Activated CD4-positive, CD25-positive, alpha-beta regulatory T cell treated with anti-CD3 and anti-CD28 coated beads, Interleukin-2, amount 50 U/mL, for 16 hours (primary cell): Measurements from ENCODE around the gene MYBBP1A.

ENCODE experiments used
- DNase-seq: peaks from one replicate; pipeline ENCODE4 v3.0.0-alpha.2; 2020; ENCODE audit warnings: low read depth, low spot score

MYBBP1A gene

GRCh38 chr17:4551141-4551540, 4.0 kb downstream of the MYBBP1A start:
- no peak for DNase-seq

DNA sequence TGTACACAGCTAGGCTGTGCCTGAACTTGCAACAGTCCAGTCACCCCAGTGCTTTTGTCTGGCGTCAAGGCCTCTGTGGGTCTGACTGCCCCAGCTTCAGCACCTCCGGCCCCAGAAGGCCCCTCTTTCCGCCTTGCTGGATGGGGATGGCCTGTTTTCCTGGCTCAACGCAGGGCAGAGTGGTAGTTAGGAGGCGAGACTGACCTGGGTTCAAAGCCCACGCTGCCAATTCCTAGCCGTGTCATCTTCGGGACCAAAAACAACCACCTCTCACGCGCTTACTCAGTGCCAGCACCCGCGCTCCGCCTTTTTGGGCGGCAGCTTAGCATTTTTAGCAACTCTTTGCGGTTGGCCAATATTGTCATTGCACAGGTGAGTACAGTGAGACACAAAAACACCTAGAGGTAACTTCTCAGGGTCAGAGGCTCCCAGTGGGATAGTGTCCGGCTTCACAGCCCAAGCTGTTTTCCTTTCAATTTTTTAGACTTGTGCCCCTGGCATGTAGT, 4.6 kb downstream of the MYBBP1A start:
- no peak for DNase-seq

- no peak for DNase-seq
These were observed 5.2 kb downstream of the MYBBP1A start for GRCh38 chr17:4549781-4550533.

- no peak for DNase-seq
These were observed 6.3 kb downstream of the MYBBP1A start for GRCh38 chr17:4548721-4549531.

DNA sequence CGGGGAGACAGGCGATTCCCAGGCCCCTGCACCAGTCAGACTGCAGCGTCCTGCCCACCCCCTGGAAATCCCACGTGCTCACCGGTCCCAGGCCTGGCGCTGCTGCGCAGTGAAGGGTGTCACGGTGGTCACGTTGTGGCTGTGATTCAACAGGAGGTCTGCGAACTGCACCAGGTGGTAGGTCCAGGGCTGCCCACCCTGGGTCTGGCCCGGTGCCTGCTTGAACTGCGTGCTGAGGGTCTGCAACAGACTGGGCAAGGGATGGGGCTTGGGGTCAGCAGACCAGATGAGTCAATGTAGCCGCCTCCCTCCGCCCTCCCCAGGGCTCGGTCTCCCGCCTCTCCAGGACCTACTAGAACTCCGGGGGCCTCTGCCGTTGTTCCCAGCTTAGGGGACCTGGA, 7.1 kb downstream of the MYBBP1A start:
- DNase-seq: no peak

DNA sequence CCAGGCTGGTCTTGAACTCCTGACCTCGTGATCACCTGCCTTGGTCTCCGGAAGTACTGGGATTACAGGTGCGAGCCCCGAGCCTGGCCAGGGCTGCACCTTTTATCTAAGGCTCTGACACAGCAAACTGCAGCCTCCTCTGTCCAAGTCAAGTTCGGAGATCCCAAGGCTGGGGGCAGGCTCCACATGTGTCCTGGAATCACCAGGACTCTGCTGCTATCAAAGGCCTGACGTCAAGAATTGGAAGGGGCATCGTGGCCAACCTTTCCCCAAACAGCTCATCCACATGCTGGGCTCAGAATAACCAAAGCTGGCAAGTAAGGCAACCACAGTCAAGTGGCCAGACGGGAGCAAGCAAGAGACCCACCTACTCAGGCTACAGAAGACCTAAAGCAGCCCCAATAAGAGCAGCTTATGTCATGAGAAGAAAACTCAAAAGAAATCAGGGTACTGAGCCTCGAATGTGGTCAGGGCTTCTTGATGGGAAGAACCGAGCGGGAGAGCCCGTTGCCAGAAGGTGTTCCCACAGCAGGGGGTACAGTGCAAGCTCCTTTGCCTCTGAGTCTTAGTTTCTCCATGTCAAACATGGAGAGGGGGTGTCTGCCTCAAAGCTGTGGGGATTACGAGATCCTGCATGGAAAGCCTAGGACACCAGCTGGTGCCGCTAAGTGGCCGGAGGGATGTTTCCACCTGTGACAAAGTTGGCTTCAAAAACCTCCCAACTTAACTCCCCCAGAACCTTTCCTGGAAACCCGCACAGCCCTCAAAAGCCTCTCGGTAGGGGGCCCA, 7.9 kb downstream of the MYBBP1A start:
- DNase-seq: no peak

DNA sequence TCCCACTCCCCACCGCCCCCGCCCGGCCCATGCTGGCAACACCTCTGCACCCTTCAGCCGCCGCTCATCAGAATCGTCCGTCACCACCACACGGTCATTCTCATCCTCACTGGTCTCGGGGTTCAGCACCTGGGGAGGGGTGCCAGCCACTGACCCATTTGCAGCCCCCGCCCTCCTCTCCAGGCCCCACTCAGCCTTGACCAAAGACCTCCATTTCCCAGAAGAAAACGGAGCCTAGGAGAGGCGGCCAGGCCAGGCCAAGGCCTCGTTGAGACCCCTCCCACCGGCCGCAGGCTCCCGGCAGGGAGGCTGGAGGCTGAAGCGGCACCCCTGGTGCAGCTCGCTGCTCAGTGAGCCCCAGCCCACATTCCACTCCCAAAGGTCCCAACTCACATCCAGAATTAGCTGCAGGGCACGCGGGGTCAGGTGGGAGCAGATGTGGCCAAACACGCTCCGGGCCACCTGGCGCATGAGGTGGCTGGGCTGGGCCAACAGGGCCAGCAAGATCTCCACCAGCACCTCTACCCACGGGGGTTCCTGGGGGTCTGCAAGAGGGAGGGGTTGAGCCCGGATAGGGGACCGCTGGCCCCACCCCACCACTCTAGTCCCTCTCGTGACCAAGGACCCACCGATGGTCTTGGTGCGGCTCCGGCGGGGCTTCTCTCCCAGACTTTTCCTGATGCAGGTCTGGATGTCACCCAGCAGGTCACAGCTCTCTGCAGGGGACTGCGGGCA, 9.8 kb downstream of the MYBBP1A start:
- DNase-seq: no peak

GRCh38 chr17:4544951-4545216, 10.3 kb downstream of the MYBBP1A start:
- DNase-seq: no peak

- no peak for DNase-seq
These were observed 10.8 kb downstream of the MYBBP1A start for GRCh38 chr17:4544135-4544950.

DNA sequence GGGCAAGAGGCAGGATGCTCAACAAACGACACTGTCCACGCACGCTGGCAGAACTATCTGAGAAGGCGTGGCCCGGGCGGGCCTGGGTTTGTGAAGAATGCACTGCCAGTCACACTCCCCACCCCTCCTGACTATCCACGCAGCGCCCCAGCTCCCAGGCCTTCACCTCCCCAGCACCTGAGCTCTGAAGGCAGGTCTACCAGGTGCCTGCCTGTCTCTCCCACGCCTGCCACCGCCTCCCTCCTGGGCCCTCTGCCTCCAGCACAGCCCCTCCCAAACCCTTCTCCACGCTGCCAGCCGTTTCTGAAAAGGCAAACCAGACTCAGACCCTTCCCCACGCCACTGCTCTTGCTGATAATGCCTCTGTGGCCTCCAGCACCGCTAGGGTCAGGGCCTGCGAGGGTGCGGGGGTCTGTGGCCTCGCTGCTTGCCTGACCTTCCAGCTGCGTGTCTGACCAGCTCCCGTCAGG, 11.6 kb downstream of the MYBBP1A start:
- no peak for DNase-seq

DNA sequence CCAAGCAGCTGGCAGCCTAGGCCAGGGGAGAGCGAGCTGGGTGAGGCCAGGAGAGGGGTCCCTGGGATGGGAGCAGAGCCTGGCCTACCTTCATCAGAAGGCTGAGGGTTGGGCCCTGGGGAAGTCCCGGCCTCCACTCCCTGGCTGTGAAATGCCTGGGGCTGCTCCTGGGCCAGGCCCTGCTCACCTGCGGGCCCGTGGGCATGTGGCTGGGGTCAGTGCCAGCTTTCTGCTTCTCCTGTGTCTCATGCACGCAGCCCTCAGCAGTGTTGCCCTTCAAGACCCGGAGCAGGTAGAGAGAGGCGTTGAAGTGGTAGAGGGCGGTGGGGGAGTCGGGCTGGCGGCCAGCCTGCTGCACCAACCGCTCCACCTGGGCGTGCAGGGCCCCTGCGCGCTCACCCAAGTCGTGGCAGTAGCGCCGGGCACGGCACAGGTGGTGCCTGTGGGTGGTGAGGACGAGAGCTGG, 12.4 kb downstream of the MYBBP1A start:
- no peak for DNase-seq

DNA sequence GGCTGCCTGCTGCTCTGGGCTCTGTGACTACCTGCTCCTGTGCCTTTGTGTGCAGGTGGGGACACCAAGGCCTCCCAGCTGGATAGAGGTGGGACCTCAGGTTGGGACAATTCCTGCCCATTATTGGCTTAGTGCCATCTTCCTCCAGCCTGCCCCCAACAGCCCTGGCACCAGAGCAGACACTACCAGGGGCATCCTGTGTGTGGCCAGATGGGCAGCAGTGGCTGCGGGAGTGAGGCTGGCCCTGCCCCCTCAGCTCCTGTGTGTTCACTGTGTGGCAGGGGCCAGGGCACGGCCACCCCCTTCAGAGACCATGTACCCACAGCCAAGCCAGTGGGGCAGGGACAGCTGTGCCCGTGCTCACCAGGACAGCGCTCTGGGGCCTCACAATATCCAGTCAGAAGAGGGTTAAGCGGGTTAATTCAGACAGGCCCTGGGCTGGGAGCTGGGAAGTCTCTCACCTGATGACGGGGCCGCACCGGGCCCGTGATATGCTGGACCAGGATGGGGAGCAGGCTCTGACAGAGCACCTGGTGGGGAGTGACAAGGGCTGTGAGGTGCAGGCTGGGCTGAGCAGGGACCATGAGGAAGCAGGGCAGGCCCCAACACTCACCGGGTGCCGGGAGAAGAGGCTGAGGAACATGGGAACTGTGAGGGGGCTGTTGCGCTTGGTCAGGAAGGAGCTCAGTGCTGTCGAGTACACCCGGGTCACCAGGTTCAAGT, 13.0 kb downstream of the MYBBP1A start:
- no peak for DNase-seq

DNA sequence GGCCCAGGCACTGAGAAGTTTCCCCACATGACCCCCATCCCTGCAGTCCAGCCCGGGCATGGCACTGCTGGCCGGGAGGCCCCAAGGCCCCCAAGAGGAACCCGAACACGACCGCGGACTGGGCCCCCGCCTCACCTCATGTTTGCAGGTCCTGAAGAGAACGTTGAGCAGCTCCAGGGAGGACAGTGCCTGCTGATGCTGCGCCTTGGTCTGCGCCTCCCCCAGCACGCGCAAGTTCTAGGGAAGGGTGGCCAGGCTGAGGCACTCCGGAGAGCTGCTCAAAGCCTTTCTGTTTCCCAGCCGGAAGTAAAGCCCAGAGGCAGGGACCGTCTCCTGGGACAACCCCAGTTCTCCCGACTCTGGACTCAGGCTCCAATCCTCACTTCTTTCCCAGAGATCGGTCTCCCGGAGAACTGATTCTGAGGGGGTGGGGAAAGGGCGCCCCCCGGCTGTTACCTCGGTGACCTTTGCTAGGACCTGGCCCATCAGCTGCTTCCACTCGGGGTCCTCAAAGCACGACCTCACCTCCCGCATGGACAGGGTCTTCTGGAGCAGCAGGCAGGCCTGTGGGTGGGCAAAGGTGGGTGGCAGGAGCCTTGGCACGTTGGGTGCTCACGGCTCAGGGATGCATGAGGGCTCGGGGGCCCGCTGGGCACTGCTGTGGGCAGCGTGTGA, 13.7 kb downstream of the MYBBP1A start:
- no peak for DNase-seq

- DNase-seq: no peak
These were observed 14.4 kb downstream of the MYBBP1A start for GRCh38 chr17:4540687-4541327.

DNA sequence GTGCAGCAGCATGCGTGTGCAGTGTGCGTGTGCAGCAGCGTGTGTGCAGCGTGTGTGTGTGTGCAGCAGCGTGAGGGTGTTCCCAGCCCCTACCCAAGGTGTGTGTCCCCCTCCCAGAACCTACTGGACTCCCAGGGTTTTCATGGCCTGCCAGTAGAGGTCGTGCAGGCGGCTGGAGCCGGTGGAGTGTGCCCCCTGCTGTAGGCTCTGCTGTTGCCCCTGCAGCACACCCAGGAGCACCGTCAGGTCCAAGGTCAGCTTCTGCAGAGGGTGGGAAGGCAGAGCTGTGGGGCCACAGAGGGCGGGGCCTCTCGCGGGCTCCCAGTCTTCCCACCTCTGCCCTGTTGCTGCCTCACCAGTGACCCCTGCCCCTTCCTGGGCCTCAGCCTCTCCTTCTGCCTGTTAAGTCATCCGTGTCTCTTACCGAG, 14.9 kb downstream of the MYBBP1A start:
- DNase-seq: no peak

DNA sequence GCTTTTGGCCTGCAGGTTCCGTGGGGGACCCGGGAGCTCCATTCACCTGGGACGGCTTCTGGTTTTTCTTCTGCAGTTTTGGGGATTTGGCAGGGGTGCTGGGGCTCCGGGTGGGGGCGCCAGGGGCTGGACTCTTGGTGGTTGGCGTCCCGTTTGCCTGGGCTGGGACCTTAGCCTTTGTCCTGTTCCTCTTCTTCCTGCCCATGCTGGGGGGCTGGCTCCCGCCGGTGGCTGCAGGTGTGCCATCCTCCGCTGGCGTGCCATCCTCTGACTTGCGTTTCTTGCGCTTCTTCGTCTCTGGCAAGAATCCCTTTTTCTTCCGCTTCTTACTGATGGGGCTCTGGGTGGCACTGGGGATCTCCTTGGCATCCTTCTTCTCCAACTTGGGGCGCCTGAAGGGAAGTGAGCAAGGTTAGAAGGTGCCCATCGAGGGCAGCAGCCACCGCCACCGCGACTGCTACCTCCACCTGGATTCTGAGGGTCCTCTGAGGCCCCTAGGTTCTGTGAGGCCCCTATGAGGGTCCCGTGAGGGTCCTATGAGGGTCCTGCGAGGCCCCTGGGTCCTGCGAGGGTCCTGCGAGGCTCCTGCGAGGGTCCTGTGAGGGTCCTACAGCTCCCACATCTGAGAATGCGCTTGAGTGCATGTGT, 15.5 kb downstream of the MYBBP1A start:
- no peak for DNase-seq

DNA sequence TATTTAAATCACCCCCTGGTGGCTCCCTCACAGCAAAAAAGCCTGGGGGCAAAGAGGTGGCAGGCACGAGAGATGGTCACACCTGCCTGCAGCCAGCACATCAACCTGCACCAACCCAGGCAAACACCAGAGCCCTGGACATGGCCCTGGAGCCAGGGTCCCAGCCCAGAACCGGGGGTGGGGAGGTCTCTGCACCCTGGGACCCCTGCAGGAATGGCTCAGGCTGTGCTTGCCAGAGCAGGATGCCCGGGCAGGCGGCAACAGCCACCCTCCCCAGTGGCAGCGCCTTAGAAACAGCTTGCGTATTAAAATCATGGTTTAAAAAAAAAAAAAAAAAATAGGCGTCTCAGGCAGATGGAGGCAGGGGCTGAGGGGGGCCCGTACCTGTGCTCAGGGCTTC, 16.2 kb downstream of the MYBBP1A start:
- DNase-seq: no peak
